B cell (primary cell): ENCODE measurements around the gene REPS2. TPM values are rescaled to one million over a fixed set of nuclear protein-coding genes. Genes with fewer than 3 reads are reported as not detected.

Experiments used
- ATAC-seq: fragments of 200-7000 bp; cut with Tn5 transposase; one replicate; pipeline ENCODE4 v1.10.0; 2021; ENCODE audit warnings: low read depth, mild to moderate bottlenecking, moderate number of reproducible peaks, moderate library complexity
- CTCF ChIA-PET: fragments of 350-600 bp; sonication (Branson Sonifier 250); formaldehyde crosslinking; loops from one replicate; lab custom pipeline; 2021; ENCODE audit warnings: antibody characterized with exemption, inconsistent platforms; lab: Charles Lee
- POLR2A ChIA-PET: fragments of 350-600 bp; sonication (Branson Sonifier 250); formaldehyde crosslinking; loops from one replicate; lab custom pipeline; 2021; ENCODE audit warnings: antibody characterized with exemption; lab: Charles Lee
- DNase-seq: peaks from one replicate; pipeline ENCODE4 v3.0.0; 2013
- H2AFZ ChIP-seq: 2 replicates; pipeline ENCODE4 v1.6.1; 2012; ENCODE audit warnings: mild to moderate bottlenecking, low read depth, low read length; ENCODE audit not compliant: insufficient read depth, poor library complexity, severe bottlenecking
- H3K27ac ChIP-seq, 2 donors: 1 replicate in 1 of 2; 2 replicates in 1 of 2; pipeline ENCODE4 v1.5.1; 2012 to 2013; ENCODE audit warnings: low read length in 2 of 2, mild to moderate bottlenecking in 2 of 2, moderate library complexity in 1 of 2
- H3K27me3 ChIP-seq, 4 experiments: fragments of 200-600 bp in 1 of 4; sonication (generic) in 1 of 4; replicated peaks in 1 of 4; 1 replicate in 2 of 4; 2 replicates in 2 of 4; pipeline versions ENCODE4 v1.6.1 to v1.7.0; 2013 to 2016; ENCODE audit warnings: low read length in 3 of 4, mild to moderate bottlenecking in 2 of 4, mixed read lengths in 1 of 4, moderate library complexity in 1 of 4; ENCODE audit not compliant: insufficient read depth in 4 of 4, control insufficient read depth in 3 of 4; ENCODE audit errors: control extremely low read depth in 1 of 4
- H3K36me3 ChIP-seq, 2 experiments: replicated peaks in 1 of 2; 1 replicate in 1 of 2; 2 replicates in 1 of 2; pipeline versions ENCODE4 v1.6.1 to v1.7.1; 2013; ENCODE audit warnings: low read length in 1 of 2; ENCODE audit not compliant: insufficient read depth in 2 of 2, control insufficient read depth in 1 of 2; ENCODE audit errors: control extremely low read depth in 1 of 2, extremely low read depth in 1 of 2
- H3K4me1 ChIP-seq, 2 donors: fragments of 200-600 bp in 1 of 2; sonication (generic) in 1 of 2; 1 replicate in 1 of 2; 2 replicates in 1 of 2; pipeline versions ENCODE4 v1.5.1 to v1.6.1; 2013 to 2017; ENCODE audit warnings: low read length in 2 of 2; ENCODE audit not compliant: control insufficient read depth in 2 of 2, insufficient read depth in 2 of 2
- H3K4me2 ChIP-seq: replicated peaks from 2 replicates; pipeline ENCODE3; 2012; ENCODE audit warnings: mild to moderate bottlenecking, low read depth, low read length; ENCODE audit not compliant: poor library complexity, severe bottlenecking
- H3K4me3 ChIP-seq, 5 experiments: fragments of 200-600 bp in 1 of 5; sonication (generic) in 1 of 5; 1 replicate in 3 of 5; 2 replicates in 2 of 5; pipeline versions ENCODE4 v1.5.1 to v1.7.0; 2011 to 2016; ENCODE audit warnings: low read length in 4 of 5, mild to moderate bottlenecking in 4 of 5, low read depth in 2 of 5, control low read depth in 1 of 5, moderate library complexity in 1 of 5; ENCODE audit not compliant: insufficient read depth in 1 of 5; ENCODE audit errors: control extremely low read depth in 1 of 5, extremely low read depth in 1 of 5
- H3K79me2 ChIP-seq: fragments of 200-600 bp; sonication (generic); one replicate; pipeline ENCODE4 v1.6.0; 2016; ENCODE audit warnings: low read length; ENCODE audit not compliant: control insufficient read depth, insufficient read depth
- H3K9ac ChIP-seq: fragments of 200-600 bp; sonication (generic); 2 replicates; pipeline ENCODE4 v1.6.1; 2017; ENCODE audit warnings: mild to moderate bottlenecking, low read length, moderate library complexity
- H3K9me3 ChIP-seq, 3 donors: one replicate each; pipeline versions ENCODE4 v1.6.1 to v1.7.1; 2013; ENCODE audit warnings: low read length in 2 of 3; ENCODE audit not compliant: control insufficient read depth in 2 of 3, insufficient read depth in 1 of 3; ENCODE audit errors: control extremely low read depth in 1 of 3
- H4K20me1 ChIP-seq: 2 replicates; pipeline ENCODE4 v1.6.0; 2012; ENCODE audit warnings: mild to moderate bottlenecking, low read length; ENCODE audit not compliant: insufficient read depth, control insufficient read depth, poor library complexity, severe bottlenecking
- H3K27ac Mint-ChIP-seq: one replicate; pipeline ENCODE4 v1.8.0; 2021; ENCODE audit warnings: mixed read lengths
- H3K27me3 Mint-ChIP-seq: one replicate; pipeline ENCODE4 v1.8.0; 2021; ENCODE audit warnings: mixed read lengths
- H3K4me1 Mint-ChIP-seq: one replicate; pipeline ENCODE4 v1.8.0; 2021; ENCODE audit warnings: mixed read lengths
- H3K4me3 Mint-ChIP-seq: one replicate; pipeline ENCODE4 v1.8.0; 2021; ENCODE audit warnings: mixed read lengths
- H3K9me3 Mint-ChIP-seq: one replicate; pipeline ENCODE4 v1.8.0; 2022; ENCODE audit warnings: mixed read lengths; ENCODE audit not compliant: insufficient read depth
- CTCF ChIP-seq: fragments of 200-600 bp; IDR thresholded peaks from one replicate; pipeline ENCODE4 v1.8.0; 2022; ENCODE audit warnings: antibody characterized with exemption, mild to moderate bottlenecking
- EZH2 ChIP-seq: IDR thresholded peaks from 2 replicates; pipeline ENCODE4 v1.6.1; 2012; ENCODE audit warnings: borderline replicate concordance, low read depth, mild to moderate bottlenecking, moderate library complexity, low read length; ENCODE audit not compliant: insufficient read depth, poor library complexity, severe bottlenecking
- WGBS: methylation state at CpG from one replicate; pipeline ENCODE4 v1.1.5; 2013; ENCODE audit warnings: missing lambda C conversion rate; ENCODE audit not compliant: insufficient coverage; 5-methylcytosine and 5-hydroxymethylcytosine counted together
- intact Hi-C: fragments of 100-400 bp; cut with micrococcal nuclease; formaldehyde crosslinking; loops from one replicate; pipeline ENCODE4 v1.10.0; 2022
- polyA plus RNA-seq: library from polyadenylated mRNA; depleted of rRNA; stranded (reverse); fragments of >200 nt; gene quantifications from 2 replicates; pipeline ENCODE4 v1.2.3, GENCODE V29; 2012
- total RNA-seq, 2 donors: library from RNA; stranded (reverse); fragments of 120-200 nt in 1 of 2; gene quantifications; 1 replicate in 1 of 2; 2 replicates in 1 of 2; pipeline versions ENCODE4 v1.2.3 to v1.2.4, GENCODE V29; 2013 to 2022

Gene REPS2
- total and polyA plus RNA-seq, 2 donors (not counting 1 experiment from before 2014, with no cell fraction given) = 1.1 to 4.9 TPM

DNA sequence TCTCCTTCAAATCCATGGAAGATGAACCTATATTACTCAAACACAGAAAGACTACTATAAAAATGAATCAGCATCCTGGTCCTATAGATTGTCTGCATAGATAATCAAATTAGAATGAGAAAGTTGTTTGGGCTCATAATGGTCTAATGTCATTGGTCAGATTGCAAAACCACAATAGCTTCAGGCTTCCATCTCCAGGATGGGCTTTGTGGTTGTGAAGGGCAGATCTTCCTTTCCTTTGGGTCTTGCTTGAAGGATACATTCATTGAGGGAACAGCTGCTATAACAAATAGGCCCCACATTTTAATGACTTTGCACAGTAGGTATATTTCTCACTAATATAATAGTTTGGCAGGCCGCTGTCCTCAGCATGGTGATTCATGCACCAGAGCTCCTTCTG is 94.3 kb downstream of the REPS2 start:
- no peaks in the 10 kb centered on the region for H3K4me1 ChIP-seq
- H3K27me3 Mint-ChIP-seq = no peaks in the 10 kb centered on the region
- H3K4me3 Mint-ChIP-seq = no peak overlapping the region
- no peak overlapping the region for H3K9ac ChIP-seq
- H3K4me1 Mint-ChIP-seq = peaks cover 1% of the 10 kb centered on the region
- ATAC-seq (no peak), DNase-seq (no peak)
- CTCF ChIA-PET = interaction anchor here (0.7 kb wide), 1 partner anchor 10 kb away, joined by 3 read pairs; no protein-coding TSS in a partner anchor
- H3K36me3 ChIP-seq = no peaks in the 10 kb centered on the region
- WGBS = no CpG with 5 or more reads among the region's 1 CpG
- no peaks in the 10 kb centered on the region for H3K79me2 ChIP-seq
- H3K4me3 ChIP-seq = no peak overlapping the region
- H2AFZ ChIP-seq = no peak overlapping the region
- POLR2A ChIA-PET = no interaction called here
- H3K9me3 Mint-ChIP-seq = no peaks in the 10 kb centered on the region
- H3K4me2 ChIP-seq = no peak overlapping the region
- H3K27ac Mint-ChIP-seq = no peak overlapping the region
- no peaks in the 10 kb centered on the region for H3K9me3 ChIP-seq
- H4K20me1 ChIP-seq = no peaks in the 10 kb centered on the region
- intact Hi-C loops = no loop called here
- no peak overlapping the region for H3K27ac ChIP-seq
- H3K27me3 ChIP-seq = no peaks in the 10 kb centered on the region
- no peak for TF ChIP-seq CTCF
- TF ChIP-seq EZH2 = no peak

- Histone ChIP-seq H3K36me3 (no peaks in the 10 kb centered on the region), H3K9ac (no peak overlapping the region), H3K9me3 (no peaks in the 10 kb centered on the region), H3K4me1 (peaks cover 0 to 2% of the 10 kb centered on the region in 2 donors), H3K4me2 (no peak overlapping the region), H3K27me3 (no peaks in the 10 kb centered on the region), H3K27ac (no peak overlapping the region), H3K4me3 (no peak overlapping the region), H3K79me2 (no peaks in the 10 kb centered on the region), H4K20me1 (no peaks in the 10 kb centered on the region), H2AFZ (no peak overlapping the region)
- H3K4me3 Mint-ChIP-seq = no peak overlapping the region
- ChIA-PET CTCF (interaction anchor here (0.8 kb wide), 1 partner anchor 214 kb away, joined by 3 read pairs; no protein-coding TSS in a partner anchor), POLR2A (no interaction called here)
- ATAC-seq = no peak
- H3K27ac Mint-ChIP-seq = no peak overlapping the region
- no peak for DNase-seq
- TF ChIP-seq CTCF (no peak), EZH2 (no peak)
- no peaks in the 10 kb centered on the region for H3K27me3 Mint-ChIP-seq
- intact Hi-C loops = no loop called here
- no peaks in the 10 kb centered on the region for H3K9me3 Mint-ChIP-seq
- peaks cover 4% of the 10 kb centered on the region for H3K4me1 Mint-ChIP-seq
Measured at GRCh38 chrX:17042037-17042436, 95.6 kb downstream of the REPS2 start.
